ENCODE results near the gene ATG13.
"Not testable (repeated sequence)": the region's sequence is repeated elsewhere in the genome, so short reads cannot be mapped to it uniquely, and the experiment has no call there.

ATG13 gene

GRCh38 chr11:46617134-46617971 lies at the start of gene ATG13, which contains the start of gene HARBI1:
Gene ATG13 (plus strand): TSS chr11:46617553. CDS start chr11:46644292, 26,739 bp downstream.
Gene HARBI1 (minus strand): TSS chr11:46617227. CDS start chr11:46616237, 990 bp downstream.
- DNase-seq (ENCODE audit: low read depth in 2 of 2), result peak; percentile 90 to 91

- DNase-seq (ENCODE audit: low read depth in 2 of 2), result no peak
Measured at GRCh38 chr11:46570790-46571398, 46.5 kb upstream of the ATG13 start.

DNA sequence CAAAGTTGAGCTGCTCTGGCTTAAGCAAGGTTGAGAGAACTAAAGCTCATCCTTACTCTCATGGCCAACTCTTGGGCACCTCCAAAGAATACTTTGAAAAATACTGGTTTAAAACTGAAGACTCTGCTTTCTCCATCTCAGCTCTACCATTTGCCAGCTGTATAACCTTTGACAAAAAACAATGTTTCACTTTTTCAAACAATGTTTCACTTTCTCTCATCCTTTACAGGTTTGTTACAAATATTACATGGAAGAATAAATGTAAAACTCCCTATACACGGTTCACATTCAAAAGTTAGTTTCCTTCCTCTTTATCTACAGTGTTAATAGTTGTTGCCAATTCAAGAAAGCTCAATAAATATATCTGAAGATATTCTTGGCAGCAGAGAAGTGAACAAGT lies 42.7 kb upstream of the ATG13 start:
- DNase-seq (ENCODE audit: low read depth in 2 of 2), result no peak

- no peak for DNase-seq (ENCODE audit: low read depth in 2 of 2)
Measured at GRCh38 chr11:46577058-46577457, 40.3 kb upstream of the ATG13 start.

GRCh38 chr11:46582588-46582987 lies 34.8 kb upstream of the ATG13 start:
- no peak for DNase-seq (ENCODE audit: low read depth in 2 of 2)

- DNase-seq (ENCODE audit: low read depth in 2 of 2), result not testable (repeated sequence)
Measured at GRCh38 chr11:46583513-46583912, 33.8 kb upstream of the ATG13 start.

- no peak for DNase-seq (ENCODE audit: low read depth in 2 of 2)
Measured at GRCh38 chr11:46588131-46588530, 29.2 kb upstream of the ATG13 start.

- DNase-seq (ENCODE audit: low read depth in 2 of 2), result no peak
Measured at GRCh38 chr11:46588915-46589314, 28.4 kb upstream of the ATG13 start.

GRCh38 chr11:46590740-46591605 lies 26.4 kb upstream of the ATG13 start:
- no peak for DNase-seq (ENCODE audit: low read depth in 2 of 2)

GRCh38 chr11:46593550-46594373 lies 23.6 kb upstream of the ATG13 start, which contains the start of gene AMBRA1:
Gene AMBRA1 (minus strand): TSS chr11:46594023. CDS start chr11:46548380, 45,643 bp downstream.
- peak; percentile 78 for DNase-seq (ENCODE audit: low read depth in 2 of 2)

GRCh38 chr11:46594374-46594700 lies 23.0 kb upstream of the ATG13 start:
- no peak for DNase-seq (ENCODE audit: low read depth in 2 of 2)

DNA sequence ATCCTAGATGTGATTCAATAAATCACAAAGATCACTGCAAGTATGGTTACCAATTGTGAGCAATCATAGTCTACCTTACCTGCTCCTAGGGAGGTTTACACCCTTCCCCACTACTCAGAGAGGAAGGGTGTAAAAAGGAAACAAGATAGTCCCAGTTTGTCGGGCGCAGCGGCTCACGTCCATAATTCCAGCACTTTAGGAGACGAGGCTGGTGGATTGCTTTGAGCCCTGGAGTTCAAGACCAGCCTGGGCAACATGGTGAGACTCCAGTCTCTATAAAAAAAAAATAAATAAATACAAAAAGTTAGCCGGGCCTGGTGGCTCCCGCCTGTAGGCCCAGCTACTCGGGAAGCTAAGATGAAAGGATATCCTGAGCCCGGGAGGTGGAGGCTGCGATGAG lies 22.6 kb upstream of the ATG13 start:
- DNase-seq (ENCODE audit: low read depth in 2 of 2), result no peak

- no peak for DNase-seq (ENCODE audit: low read depth in 2 of 2)
Measured at GRCh38 chr11:46597155-46597554, 20.2 kb upstream of the ATG13 start.

DNA sequence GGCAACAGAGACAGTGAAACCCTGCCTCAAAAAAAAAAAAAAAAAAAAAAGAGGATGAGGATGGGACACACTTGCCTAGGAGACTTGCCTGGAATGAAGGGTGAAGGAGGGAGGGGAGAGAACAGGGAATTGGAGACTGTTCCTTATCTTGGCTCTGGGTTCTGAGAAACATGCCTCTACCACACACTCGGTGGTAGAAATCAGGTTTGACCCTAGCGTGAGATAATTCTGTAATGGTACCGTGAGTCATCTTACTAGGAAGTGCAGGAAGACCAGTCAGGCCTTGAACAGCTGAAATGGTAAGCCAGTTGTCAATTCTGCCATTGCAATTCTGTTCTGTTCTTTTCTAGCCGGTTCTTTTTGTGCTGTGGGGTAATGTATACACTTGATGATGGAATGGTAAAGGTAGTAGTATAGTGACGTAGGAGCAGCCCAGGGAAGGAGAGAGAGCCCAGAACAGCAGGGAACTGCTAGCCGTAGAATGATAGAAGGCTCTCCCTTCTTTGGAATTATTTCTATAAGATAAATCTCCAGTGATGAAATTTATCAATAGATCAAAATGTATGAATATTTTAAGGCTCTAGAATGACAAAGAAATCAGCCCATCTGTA lies 19.6 kb upstream of the ATG13 start:
- no peak for DNase-seq (ENCODE audit: low read depth in 2 of 2)

- DNase-seq (ENCODE audit: low read depth in 2 of 2), result no peak
Measured at GRCh38 chr11:46599340-46600193, 17.8 kb upstream of the ATG13 start.

DNA sequence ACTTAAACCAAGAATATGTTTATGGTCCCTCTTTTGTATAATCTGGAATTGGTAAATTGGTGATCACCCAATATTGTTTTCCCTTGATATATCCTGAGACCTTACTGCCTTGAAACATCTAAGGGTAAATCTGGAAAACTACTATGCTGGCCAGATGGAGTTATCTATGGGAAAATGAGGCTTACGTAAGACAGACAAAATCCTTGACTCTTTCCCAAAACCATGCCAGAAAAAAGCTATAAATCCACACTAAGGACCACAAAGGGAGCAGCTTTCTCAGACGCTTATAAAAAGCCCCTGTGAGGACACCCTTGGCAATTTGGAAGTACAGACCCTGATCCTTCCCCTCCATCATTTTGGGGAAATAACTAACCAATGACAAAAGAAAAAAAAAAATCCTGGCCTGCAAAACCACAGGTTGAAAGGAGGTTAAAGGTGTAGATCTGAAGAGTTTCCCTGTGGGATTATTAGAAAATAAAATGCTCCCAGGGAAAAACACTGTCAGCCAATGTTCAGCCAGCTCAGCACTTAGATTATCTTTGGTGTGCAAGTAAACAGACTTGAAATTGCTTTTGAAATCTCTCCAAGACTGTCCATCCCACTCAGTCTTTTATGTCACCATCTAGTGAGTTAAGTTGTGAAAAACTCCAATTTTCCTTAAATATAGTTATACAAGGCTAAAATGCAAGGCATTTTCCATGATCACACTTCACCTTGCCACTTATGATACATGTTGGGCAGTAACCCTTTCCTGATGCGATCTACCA lies 17.0 kb upstream of the ATG13 start:
- no peak for DNase-seq (ENCODE audit: low read depth in 2 of 2)

DNA sequence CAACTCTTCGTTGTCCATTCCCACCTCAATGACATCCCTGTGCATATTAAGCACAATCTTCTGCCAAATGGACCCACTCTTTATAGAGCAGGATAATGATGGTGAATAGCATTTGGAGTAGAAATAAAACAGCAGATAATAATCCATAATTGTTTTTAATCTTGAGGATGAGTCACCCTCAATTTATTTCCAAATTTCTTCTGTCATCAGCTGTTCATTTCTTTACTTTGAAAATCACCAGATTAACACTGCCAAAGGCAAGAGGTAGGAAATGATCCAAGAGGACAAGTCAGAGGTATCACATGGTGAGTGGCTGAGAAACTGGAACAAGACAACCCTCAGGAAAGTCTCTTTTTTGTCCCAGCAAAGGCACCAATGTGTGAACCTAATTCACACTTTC lies 16.2 kb upstream of the ATG13 start:
- DNase-seq (ENCODE audit: low read depth in 2 of 2), result no peak

- DNase-seq (ENCODE audit: low read depth in 2 of 2), result no peak
Measured at GRCh38 chr11:46603704-46604308, 13.5 kb upstream of the ATG13 start.

DNA sequence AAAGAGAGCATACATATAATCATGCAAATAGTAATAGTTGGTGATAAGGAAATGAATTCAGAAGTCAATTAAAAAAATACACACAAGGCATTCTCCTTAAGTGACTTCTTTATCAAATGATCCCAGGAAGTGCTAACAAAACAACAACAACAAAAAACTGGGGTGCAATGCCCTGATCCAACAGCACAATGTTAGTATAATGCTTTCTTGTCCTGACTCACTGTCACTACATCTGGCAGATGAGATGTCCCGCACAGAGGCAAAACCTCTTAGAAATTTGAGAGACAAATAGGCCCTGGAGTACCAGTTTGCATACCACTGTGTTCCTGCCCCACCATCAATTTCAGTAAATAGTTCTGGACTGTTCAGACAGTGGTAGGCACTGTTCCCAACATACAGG lies 12.6 kb upstream of the ATG13 start:
- DNase-seq (ENCODE audit: low read depth in 2 of 2), result no peak

Measured in stimulated activated CD4-positive, alpha-beta T cell treated with anti-CD3 and anti-CD28 coated beads, Interleukin-4, amount 100 ng/mL, for 48 hours (primary cell).